HG03039 (cell line): ENCODE data around the gene RHOJ.
"Not testable (repeated sequence)": the region's sequence is repeated elsewhere in the genome, so short reads cannot be mapped to it uniquely, and the experiment has no call there.

Experiments used
- ATAC-seq: cut with Tn5 transposase; IDR thresholded peaks from one replicate; pipeline ENCODE4 v1.9.1; 2021; ENCODE audit warnings: mild to moderate bottlenecking, moderate library complexity; ENCODE audit not compliant: unreplicated experiment

The RHOJ gene

DNA sequence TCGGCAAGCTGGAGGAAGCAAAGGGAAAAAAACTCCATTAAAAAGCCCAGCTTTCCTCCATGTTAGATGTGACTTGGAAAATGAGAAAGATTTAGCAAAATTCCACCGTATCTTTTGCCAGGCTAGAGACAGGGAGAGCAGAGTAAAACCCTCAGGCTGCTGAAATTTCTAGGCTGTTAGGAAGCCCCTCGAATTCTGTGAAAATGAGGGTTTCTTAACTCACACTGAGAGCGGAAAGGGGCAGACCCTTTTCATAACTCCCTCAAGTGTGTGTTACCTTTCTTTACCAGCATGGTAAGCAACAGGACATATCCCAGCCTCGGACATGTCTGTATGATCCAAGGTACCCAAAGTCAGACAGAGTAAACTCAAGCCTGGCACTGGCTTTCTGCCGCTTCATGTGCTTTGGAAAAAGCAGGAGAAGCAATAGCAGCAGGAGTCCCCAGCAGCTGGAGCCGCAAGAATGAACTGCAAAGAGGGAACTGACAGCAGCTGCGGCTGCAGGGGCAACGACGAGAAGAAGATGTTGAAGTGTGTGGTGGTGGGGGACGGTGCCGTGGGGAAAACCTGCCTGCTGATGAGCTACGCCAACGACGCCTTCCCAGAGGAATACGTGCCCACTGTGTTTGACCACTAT lies at the start of gene RHOJ:
RHOJ (plus strand) TSS at position 37 of the 637 bp plus-strand sequence; CDS start at position 464, 427 bp downstream.
- no peak for ATAC-seq

DNA sequence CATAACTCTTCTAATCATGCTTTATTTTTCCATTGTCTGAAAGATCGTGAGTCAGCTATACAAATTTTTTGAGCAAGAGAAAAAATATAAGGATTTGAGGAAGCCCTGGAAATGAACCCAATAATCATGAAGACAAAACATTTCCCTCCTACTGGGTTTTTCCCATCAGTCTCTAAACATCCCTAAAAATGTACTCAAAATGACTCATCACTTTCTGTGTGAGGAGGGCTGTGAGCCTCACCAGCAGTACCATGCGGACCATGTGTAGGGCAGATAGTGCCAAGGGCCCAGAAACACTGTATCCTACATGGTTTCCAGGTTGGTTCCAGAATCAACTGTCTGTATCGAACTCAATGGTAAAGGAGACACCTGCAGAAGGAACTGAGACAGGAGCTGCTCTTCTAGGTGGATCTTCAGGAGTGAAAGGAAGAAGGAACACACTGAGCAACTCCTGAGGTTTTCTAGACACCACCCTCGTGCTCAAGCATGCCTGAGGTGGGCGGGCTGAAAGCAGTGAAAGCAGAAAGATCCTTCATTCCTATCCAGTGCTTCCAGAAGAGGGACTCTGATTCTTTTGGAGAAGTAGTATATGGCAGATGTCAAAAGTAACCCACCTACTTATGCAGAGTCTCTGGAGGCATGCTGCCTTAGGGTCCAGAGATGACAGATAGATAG lies 48.6 kb upstream of the RHOJ start:
- no peak for ATAC-seq

DNA sequence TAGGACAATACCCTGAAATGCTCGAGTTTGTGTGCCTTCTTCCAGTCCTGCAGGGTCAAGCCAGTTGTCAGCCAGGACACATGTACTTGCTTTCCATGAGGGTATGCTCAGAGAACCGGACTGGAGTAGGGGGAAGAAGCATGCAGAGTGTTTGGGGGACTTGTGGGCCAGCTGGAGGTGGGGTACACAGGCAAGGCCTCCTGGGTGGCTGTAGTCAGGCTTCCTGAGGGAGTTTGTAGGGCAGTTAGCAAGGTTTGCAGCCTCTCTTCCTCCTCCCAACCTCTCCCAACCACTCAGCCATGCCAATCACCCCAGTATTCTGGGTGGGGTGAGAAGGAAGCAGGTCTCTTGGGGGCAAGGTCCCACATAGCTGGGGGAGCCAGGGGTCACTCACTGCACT lies 47.0 kb upstream of the RHOJ start:
- ATAC-seq = no peak

DNA sequence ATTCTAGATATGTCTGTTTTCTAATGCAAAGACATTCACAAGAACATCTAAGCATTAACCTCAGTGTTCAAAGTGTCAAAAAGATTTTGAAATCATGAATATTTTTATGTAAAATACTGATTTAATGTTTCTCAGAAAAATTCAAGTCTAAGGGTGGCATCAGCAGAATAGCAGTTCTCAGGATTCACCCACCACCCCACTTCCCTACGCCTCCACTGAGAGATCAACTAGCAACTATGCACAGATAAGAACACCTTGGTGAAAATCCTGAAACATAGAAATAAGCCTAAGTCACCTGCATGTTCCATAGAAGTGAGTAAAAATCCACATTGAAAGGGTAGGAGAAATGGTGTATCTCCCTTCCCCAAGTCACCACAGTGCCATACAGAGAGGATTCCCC lies 40.9 kb upstream of the RHOJ start:
- no peak for ATAC-seq

DNA sequence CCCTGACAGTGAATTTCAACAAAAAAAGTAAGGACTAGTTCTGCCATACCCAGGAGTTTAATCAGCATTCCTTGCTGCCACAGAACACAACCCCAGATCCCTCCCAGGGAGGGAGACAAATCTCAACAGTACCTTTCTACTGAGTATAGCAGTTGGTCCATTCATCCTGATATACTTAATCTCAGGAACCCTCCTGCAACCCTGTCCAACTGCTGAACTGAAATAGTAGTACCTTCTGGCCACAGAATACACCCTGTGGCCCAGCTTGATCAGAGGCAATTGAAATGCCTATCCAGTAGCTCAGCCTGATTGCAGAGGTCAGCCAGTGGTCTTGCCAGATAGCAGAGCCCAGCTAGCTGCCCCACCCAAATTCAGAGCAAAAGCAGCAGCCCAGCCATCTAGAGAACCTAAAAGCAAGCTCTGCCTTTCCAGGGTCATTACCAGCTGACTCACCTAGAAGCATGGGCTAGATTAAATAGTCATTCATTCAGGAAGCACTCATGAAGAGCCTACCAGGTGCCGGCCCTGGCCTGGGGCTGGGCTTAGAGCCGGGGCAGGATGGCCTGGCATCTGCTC lies 40.0 kb upstream of the RHOJ start:
- ATAC-seq = no peak

DNA sequence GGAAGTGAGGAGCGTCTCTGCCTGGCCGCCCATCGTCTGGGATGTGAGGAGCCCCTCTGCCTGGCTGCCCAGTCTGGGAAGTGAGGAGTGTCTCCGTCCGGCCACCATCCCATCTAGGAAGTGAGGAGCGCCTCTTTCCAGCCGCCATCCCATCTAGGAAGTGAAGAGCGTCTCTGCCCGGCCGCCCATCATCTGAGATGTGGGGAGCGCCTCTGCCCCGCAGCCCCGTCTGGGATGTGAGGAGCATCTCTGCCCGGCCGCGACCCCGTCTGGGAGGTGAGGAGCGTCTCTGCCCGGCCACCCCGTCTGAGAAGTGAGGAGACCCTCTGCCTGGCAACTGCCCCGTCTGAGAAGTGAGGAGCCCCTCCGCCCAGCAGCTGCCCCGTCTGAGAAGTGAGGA lies 39.0 kb upstream of the RHOJ start:
- not testable (repeated sequence) for ATAC-seq

DNA sequence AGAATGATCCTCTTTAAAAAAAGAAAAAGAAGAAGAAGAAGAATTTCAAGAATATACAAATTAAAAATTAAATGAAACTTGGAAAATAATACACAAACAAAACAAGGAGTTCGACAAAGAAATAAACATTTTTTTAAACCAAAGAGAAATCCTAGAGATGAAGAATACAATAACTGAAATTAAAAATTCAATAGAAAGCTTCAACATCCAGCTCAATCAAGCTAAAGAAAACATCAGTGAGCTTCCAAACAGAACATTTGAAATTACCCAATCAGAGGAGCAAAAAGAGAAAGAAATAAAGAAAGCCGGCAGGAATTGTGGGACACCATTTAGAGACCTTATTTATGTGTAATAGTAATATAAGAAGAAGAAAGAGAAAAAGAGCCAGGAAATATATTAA lies 37.2 kb upstream of the RHOJ start:
- no peak for ATAC-seq

DNA sequence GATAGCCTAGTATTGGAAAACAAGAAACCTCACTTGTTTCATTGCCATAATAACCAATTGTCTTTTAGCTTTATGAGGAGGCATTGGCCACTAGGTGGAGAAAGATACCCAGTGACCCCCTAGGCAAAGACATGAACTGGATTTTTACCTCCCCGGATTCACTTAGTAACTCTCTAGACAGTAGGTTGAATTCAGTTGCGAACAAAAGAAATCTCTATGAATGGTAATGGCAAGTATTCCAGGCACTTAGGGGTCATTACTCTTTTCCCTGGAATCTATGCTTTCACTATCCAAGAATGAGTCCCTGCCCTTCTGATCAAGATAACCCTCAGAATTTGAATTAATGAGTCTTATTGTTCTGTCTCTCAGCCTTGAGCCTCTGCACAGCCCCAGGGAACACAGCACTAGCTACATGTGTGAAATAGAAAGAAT lies 29.5 kb upstream of the RHOJ start:
- ATAC-seq = no peak

DNA sequence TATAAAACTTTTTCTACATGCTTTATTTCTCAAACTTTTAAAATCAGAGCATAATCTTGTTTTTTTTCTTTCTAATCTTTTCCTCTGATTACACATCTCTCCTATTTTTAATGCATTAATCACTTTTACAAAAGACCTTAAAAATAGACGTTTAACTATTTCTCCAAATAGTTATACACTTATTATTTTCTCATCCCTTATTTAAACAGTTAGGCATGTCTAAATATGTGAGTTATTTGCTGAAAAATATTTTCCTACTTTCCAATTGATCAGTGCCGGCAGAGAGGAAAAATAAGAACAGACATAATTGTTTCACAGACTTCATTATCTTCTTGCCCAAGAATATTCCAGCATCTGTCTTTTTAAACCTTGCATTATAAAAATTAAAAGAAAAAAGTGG lies 28.7 kb upstream of the RHOJ start:
- ATAC-seq = no peak

DNA sequence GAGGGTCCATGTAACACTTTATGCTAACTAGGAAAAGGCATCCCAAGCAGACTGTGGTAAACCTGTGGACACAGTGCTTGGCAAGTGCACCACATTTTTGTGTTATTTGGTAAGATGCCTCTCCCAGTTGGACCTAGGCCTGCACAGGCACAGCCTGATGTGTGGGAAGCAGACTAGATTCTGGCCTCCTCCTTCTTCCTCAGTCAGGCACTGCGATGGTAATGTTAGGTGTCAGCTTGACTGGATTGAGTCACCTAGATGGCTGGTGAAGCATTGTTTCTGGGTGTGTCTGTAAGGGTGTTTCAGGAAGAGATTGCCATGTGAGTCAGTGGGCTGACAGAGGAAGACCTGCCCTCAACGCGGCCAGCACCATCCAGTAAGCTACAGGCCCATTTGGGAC lies 25.3 kb upstream of the RHOJ start:
- ATAC-seq = no peak

DNA sequence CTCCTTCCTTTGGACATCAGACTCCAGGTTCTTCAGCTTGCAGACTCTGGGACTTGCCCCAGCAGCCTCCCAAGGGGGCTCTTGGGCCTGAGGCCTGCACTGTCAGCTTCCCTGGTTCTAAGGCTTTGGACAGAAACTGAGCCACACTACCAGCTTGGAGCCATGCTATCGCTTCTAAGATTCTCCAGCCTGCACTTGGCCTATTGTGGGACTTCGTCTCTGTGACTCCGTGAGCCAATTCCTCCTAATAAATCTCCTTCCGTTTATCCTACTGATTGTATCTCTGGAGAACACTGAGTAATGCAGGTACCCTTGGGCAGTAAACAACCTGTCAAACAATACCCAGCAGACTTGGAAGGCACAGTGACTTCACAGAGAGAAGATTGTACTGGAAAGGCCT lies 24.9 kb upstream of the RHOJ start:
- ATAC-seq = no peak

DNA sequence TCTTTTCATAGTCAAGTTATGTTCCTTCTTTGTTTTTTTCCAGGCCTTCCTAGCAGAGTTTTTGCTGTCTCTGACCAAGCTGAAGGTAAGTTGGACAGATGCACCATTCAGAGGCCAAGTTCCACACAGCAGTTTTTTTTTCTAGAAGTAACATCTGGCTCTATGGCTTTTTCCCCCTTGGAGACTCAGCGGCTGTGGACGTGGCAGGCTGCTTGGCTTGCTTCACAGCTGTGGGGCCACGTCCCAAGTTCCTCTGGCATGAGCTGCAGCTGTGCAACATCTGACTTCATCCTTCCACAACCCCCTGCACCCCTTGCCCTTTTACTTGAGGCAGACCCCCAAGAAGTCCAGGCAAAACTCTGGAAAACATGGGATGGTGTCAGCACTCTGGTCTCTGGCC lies 24.2 kb upstream of the RHOJ start:
- ATAC-seq = no peak

DNA sequence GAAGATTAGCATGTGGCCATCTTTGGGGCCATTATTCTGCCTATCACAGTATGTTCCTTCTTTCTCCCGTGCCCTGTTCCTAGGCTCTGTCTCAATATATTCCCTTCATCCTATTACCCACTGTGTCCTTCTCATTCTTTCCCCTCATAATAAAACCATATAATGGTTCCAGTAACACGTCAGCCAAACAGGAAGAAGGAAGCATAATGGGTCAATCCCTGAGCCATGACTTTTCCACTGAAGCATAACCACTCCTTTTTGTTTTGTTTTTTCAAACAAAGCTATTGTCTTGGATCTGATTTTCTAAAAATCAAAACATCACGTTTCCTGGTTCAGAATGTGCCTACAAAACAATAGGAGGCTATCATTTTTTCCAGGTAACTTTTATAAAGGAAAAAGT lies 21.3 kb upstream of the RHOJ start:
- ATAC-seq = no peak

DNA sequence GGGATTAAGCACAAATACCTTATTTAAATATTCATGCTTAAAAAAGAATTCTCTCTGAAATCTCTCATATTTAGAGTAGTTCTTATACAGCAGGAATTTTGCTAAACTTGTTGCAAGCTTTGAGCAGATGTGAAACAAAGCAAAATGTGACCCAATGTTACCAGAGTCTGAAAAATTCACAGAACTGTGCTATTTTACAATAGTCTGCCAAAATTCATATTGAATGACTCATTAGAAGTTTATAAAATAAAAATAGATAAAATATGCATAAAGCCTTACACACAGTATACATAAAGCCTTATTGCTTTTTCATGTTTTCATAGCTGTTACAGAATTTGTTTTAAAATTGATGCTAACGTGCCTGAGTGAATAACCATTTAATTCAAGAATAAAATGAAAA lies 17.8 kb upstream of the RHOJ start:
- ATAC-seq = no peak

DNA sequence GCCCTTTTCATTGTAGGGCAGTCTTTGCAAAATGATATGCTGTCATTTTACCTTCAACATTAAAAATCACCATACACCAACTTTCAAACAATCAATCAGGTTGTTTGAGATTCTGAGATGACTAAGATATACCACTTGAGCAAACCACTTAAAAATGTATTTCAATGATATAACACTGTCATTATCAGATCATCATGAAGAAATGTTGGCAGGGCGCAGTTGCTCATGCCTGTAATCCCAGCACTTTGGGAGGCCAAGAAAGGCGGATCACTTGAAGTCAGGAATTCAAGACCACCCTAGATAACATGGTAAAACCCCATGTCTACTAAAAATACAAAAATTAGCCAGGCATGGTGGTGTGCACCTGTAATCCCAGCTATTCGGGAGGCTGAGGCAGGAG lies 13.0 kb upstream of the RHOJ start:
- ATAC-seq = no peak

DNA sequence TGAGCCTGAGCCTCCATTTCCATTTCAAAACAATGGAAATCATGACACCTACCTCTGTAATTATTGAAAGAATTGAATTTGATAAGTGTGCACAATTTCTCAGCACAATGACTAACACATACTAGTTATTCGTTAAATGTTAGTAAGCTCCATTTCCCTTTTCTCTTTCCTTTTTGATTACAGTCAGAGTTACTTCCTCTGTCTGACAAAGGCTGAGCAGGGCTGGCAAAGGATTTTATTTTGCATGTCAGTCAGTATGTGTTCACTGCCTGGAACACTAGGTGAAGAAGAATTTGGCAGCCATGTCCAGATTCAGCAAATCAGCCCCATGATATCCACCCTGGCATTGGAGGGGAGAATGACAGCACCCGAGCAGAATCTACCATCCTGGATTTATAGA lies 12.2 kb upstream of the RHOJ start:
- no peak for ATAC-seq

DNA sequence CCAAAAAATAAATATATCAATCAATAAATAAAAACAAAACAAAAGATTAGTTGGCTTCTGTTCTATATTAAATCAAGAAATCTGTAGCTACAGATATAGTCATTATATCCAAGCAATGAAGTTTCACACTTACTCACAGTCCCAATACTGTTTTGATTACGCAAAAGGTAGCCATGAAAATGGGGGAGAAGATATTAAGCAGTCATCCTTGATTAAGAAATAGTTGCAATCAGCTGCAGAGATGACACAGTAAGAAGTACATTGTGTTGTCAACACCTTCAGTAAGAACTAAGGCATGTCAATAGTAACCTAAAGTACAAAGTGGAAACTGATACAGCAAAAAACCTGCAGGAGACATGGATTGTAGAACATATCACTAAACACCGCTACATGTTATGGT lies 11.0 kb upstream of the RHOJ start:
- ATAC-seq = no peak

DNA sequence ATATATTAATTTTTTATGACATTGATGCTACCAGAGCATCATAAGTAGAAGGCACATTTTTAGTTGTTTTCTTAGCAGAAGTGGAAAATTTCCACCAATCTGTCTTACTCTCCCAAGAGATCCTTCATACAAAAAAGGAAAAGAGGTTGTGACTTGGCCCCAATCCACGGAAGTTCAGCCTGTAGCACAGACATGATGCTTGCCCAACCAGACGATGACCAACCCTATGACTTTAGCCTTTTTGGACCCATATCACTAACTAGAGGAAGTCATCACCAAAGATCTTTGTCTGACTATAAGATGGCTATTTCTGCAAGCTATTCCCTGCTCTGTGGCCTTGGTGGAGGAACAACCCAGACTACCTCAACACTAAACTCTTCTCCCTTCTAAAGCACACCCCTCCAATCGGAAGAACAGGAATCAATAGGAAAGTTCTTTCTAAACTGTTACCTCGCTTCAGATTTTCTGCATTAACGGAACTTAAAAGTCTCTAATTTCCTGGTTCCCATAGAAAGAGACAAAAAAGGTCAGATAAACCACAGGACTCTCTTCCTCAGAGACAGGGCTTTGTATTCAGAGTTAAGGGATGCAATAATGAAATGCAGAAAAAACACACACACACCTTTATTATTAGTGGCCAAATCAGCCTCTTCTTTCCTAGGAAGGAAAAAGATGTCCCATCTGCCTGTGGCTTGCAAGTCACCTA lies 4.1 kb upstream of the RHOJ start:
- ATAC-seq = no peak

DNA sequence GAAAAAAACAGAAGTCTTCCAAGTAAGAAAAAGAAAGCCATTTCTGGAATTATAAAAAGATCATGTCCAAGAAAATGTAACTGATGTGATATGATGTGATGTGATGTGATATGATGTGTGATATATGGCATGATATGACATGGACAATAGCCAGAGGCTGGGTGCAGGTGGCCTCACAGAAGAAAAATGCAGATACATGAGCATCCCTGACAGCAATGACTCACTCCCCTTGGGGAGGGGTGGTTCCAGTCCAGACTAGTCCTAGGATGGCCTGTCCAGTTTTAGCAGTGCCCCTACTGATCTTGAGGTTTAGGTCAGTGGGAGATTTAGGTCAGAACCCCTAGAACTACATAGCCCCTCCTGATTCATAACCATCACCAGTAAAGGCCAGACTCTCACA lies 3.5 kb upstream of the RHOJ start:
- no peak for ATAC-seq

DNA sequence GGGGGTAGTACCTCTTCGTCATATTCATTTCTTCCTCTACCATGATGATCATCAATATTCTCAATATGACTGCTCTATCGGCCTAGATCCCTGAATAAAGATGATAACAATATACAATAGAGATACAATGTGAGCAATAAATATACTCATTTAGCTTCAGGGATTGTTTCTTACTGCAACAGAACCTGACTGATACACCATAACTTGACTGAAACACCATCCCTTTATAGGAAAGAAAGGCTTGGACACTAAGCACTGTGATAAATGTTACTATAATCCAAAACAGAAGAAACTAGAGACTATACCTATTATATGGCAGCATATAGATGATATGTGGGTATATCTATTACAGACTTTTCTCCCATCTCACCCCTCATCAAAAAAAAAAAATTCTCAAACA lies 1.2 kb upstream of the RHOJ start:
- no peak for ATAC-seq

DNA sequence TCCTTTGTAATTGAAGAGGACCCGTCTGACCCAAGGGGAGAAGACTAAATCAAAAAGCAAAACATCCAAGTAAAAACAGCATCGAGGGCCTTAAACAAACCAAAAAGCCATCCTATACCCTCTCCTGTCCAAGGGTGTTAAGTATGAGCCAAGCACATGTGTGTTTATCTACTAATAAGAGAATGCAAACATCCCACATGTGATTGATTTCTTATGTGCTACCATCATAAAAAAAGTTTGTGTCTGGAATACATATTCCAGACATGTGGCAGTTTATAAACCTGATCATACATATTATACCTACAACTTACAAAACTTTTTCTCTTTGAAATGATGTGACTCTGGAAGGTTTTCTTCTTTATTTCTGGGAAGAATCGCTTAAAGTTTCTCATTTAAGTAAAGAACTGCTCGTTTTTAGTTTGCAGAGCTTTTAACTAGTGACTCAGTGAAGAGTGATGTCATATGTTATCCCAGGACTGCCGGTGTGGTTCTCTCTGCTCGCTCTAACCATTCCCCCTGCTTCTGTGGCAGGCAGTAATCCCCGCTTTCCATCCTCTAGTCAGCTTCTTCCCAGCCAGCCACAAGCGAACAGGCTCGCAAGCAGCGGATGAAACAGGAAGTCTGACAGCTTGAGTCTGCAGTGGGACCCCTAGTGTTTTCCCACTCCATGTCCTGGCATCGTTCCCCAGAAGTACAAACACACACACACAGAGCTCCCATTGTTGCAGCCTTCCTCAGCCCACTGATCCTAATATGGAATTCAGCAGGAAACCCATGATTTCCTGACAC lies 431 bp upstream of the RHOJ start:
- ATAC-seq = no peak
